Retinal pigment epithelial cell (primary cell): ENCODE data around the gene GPC2.
"Not testable (repeated sequence)": the region's sequence is repeated elsewhere in the genome, so short reads cannot be mapped to it uniquely, and the experiment has no call there.

Experiments
- DNase-seq: peaks from one replicate; pipeline ENCODE4 v3.0.0-alpha.2; 2010; ENCODE audit warnings: low read depth
- H3K4me3 ChIP-seq: 2 replicates; pipeline ENCODE4 v1.5.1; 2011; ENCODE audit warnings: mild to moderate bottlenecking, low read length, control low read depth, moderate library complexity
- TF ChIP-seq, protein P1 (sequence below): conservative IDR thresholded peaks from 2 replicates; pipeline ENCODE4 v1.5.1; 2011; ENCODE audit warnings: low read depth, low read length, control low read depth, inconsistent platforms

The GPC2 gene

DNA sequence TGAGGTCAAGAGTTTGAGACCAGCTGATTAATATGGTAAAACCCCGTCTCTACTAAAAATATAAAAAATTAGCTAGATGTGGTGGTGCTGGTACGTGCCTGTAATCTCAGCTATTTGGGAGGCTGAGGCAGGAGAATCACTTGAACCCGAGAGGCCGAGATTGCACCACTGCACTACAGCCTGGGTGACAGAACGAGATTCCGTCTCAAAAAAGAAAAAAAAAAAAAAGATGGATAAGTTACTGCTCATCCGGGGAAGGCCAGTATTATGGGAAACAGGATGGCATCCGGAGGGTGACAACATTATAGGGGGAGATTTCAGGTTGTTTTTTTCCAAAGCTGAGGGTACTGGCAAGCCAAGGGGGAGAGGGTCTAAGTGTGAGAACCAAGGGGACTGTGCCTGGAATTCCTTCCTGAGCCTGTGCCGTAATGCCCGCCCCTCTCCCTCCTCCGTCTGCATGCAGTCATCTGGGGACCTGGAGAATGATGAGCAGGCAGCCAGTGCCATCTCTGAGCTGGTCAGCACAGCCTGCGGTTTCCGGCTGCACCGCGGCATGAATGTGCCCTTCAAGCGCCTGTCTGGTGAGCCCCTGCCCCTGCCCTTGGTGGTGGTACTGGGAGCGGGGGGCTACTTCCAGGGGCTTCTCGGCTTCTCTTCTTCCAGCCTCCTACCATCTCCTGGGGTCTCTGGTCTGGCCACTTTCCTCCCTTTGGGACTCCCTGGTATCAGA, 24.1 kb downstream of the GPC2 start:
- no peak overlapping the region for H3K4me3 ChIP-seq
- TF ChIP-seq, protein P1, sequence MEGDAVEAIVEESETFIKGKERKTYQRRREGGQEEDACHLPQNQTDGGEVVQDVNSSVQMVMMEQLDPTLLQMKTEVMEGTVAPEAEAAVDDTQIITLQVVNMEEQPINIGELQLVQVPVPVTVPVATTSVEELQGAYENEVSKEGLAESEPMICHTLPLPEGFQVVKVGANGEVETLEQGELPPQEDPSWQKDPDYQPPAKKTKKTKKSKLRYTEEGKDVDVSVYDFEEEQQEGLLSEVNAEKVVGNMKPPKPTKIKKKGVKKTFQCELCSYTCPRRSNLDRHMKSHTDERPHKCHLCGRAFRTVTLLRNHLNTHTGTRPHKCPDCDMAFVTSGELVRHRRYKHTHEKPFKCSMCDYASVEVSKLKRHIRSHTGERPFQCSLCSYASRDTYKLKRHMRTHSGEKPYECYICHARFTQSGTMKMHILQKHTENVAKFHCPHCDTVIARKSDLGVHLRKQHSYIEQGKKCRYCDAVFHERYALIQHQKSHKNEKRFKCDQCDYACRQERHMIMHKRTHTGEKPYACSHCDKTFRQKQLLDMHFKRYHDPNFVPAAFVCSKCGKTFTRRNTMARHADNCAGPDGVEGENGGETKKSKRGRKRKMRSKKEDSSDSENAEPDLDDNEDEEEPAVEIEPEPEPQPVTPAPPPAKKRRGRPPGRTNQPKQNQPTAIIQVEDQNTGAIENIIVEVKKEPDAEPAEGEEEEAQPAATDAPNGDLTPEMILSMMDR, result no peak
- no peak for DNase-seq

DNA sequence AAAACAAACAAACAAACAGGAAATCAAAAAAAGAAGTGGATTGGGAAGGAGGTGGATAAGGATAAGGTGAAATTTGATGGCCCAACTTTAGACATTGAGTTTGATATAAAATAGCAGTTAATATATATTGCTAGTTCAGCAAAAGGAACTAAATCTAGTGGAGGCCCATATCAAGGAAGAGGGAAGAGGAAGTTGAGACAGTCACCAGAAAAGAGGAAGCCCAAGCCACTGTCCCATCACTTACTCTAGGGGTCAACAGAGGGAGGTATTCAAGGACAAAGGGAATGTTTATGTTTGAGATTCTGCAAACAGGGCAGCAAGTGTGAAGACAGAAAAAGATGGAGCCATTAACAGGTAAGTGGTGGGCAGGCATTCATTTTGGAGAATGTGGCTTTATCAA, 24.8 kb downstream of the GPC2 start:
- TF ChIP-seq, protein P1, result no peak
- DNase-seq, result no peak
- H3K4me3 ChIP-seq, result no peak overlapping the region

DNA sequence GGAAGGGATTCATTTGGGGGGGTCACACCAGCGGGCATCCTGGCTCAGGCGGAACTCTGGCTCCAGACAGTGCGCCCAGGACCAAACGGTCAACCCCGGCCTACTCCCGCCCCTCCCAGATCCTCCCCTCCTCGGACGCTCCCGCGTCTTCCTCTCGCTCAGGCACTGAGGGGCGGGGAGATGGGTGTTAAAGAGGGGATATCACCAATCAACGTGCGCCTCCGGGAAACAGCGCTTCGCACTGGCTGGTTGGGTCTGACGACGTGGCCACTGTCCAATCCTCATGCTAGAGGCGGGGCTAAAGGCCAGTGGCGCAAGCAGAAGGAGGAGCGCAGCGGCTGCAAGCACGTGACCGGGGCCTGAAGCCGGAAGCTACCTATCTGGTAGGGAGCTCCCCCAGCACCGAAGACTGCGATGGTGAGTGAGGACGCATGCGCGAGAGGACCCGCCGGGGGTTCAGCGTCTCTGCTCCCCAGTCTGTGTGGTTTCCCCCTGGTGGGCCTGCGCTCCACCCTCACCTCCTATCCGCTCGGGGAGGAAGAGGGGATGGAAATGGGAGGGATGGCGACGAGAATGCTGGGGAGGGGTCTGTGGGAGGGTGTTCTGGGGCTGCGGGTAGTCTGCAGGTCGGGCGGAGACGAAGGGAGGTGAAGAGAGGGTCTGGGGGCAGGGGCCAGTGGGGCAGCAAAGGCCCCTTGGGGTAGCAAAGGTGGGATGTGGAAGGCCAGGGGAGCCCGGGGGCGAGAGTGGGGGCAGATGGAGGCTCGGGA, 28.4 kb downstream of the GPC2 start, which contains the start of gene LAMTOR4:
Gene LAMTOR4 (plus strand): TSS at position 360 of the 770 bp plus-strand sequence. CDS start 55 bp downstream, at position 415.
- TF ChIP-seq, protein P1, result peak; percentile 8
- H3K4me3 ChIP-seq, result peak within 1 kb of the TSS; percentile 98
- DNase-seq, result peak; percentile 98

DNA sequence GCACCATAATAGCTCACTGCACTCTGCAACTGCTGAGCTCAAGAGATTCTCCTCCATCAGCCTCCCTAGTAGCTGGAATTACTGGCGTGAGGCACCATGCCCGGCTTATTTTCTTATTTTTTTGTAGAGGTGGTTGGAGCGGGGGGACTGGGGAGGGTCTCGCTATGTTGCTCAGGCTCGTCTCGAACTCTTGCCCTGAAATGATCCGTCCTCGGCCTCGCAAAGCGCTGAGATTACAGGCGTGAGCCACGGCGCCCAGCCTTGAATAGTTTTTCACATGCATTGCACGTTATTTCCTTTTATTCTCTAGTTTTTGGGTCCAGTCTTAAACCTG, 29.0 kb downstream of the GPC2 start:
- TF ChIP-seq, protein P1, result no peak
- DNase-seq, result no peak
- peak overlapping the region; percentile 53 for H3K4me3 ChIP-seq

DNA sequence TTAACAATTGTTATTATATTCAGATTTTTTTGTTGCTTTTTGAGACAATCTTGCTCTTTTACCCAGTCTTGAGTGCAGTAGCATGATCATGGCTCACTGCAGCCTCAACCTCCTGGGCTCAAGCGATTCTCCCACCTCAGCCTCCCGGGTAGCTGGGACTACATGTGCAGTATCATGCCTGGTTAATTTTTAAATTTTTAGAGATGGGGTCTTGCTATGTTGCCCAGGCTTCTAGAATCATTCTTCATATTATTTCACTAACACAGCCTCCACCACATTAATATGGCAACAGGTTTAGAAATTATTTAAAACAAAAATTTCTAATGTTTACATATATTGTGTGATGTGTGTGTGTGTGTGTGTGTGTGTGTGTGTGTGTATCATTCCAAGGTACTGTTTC, 29.9 kb downstream of the GPC2 start:
- DNase-seq, result no peak
- TF ChIP-seq, protein P1, result no peak
- H3K4me3 ChIP-seq, result no peak overlapping the region

DNA sequence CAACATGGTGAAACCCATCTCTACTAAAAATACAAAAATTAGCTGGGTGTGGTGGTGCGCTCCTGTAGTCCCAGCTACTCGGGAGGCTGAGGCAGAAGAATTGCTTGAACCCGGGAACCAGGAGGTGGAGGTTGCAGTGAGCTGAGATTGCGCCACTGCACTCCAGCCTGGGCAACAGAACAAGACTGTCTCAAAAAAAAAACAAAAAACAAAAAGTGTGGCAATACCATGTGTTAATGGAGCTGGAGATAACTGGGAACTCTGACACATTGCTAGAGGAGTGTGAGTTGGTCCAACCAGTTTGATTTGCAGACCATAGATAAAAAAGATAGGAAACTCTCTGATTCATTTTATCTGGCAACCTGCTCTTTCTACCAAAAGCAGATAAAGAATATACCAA, 30.8 kb downstream of the GPC2 start:
- not testable (repeated sequence) for H3K4me3 ChIP-seq, DNase-seq

DNA sequence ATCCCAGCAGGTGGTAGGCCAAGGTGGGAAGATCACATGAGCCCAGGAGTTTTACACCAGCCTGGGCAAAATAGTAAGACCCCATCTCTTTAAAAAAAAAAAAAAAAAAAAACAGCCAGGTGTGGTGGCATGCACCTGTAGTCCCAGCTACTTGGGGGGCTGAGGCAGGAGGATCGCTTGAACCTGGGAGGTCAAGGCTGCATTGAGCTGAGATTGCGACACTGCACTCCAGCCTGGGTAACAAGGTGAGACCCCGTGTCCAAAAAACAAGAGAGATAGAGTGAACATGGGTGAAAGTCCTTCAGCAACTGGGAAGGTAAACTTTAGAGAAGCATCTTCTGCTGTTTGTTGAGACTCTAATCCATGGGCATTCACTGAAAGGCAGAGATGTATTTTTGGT, 34.7 kb downstream of the GPC2 start:
- no peak for DNase-seq
- TF ChIP-seq, protein P1, result no peak
- no peak overlapping the region for H3K4me3 ChIP-seq
